Measurements from ENCODE around the gene IL6. TPM values are rescaled to one million over a fixed set of nuclear protein-coding genes. Genes with fewer than 3 reads are reported as not detected.
A peak's percentile ranks its signal among the peaks of the same experiment; 100 is the strongest.

Gene IL6
- total and polyA plus RNA-seq, 10 of the 15 experiments (the other 5 are each of a cell fraction or from before 2014, with no cell fraction given): not detected

GRCh38 chr7:22733761-22734160 lies 6.8 kb downstream of the IL6 start:
- no peak for DNase-seq (ENCODE audit: low read depth, low spot score)
- no peak for FAIRE-seq
- no peaks in the 10 kb centered on the region for H3K36me3 ChIP-seq (ENCODE audit: control insufficient read depth in 2 of 2, insufficient read depth in 2 of 2, low read length in 1 of 2)
- ChIA-PET RAD21 (ENCODE audit: unreplicated experiment) (no interaction called here), POLR2A (no interaction called here), CTCF (interaction anchor here (0.8 to 4.1 kb wide), 5 partner anchors 9 to 321 kb away, joined by 3 to 29 read pairs (median 3); no protein-coding TSS in a partner anchor), SMC1A (ENCODE audit: uncharacterized antibody, unreplicated experiment) (interaction anchor here (0.7 to 1.5 kb wide), 5 partner anchors 9 to 322 kb away, joined by 3 to 5 read pairs (median 3); no protein-coding TSS in a partner anchor)
- 2% methylated on average over 6 of the region's 6 CpGs for WGBS (ENCODE audit: insufficient coverage, insufficient replicate concordance, low lambda C conversion rate, missing lambda C conversion rate)
- no peak overlapping the region for H3K9ac ChIP-seq (ENCODE audit: control insufficient read depth, insufficient read depth, low read length)
- H3K9me3 ChIP-seq (replicated peaks; ENCODE audit: control insufficient read depth, insufficient read depth, low read length): no peaks in the 10 kb centered on the region; the same call in 2 of the 3 replicates
- in situ Hi-C loops (cut with MboI): loop anchor here (25.0 kb wide), 1 partner anchor 621 kb away; no protein-coding TSS in a partner anchor
- peaks cover 0 to 3% of the 10 kb centered on the region in 2 experiments; a peak in 1 of 4 replicates for H3K27me3 ChIP-seq (replicated peaks in 1 of 2; ENCODE audit: control insufficient read depth in 2 of 2, insufficient read depth in 2 of 2, low read length in 1 of 2)
- TF ChIP-seq RUNX3 (IDR thresholded peaks at IDR 0.05; ENCODE audit: low read length) (peak; percentile 66), STAT1 (conservative IDR thresholded peaks at IDR 0.05) (no peak)
- no TSS peak for BruUV-seq (replicated peaks)
- H3K79me2 ChIP-seq (ENCODE audit: control insufficient read depth, insufficient read depth, low read length): no peaks in the 10 kb centered on the region
- H3K4me1 ChIP-seq (ENCODE audit: control insufficient read depth, insufficient read depth, low read length): no peaks in the 10 kb centered on the region; the same call in 1 of the 2 replicates
- H3K27ac ChIP-seq (ENCODE audit: control insufficient read depth, insufficient read depth): no peak overlapping the region
- no peak overlapping the region for H2AFZ ChIP-seq (ENCODE audit: control insufficient read depth, low read depth, low read length)
- peak; percentile 51 for ATAC-seq
- H4K20me1 ChIP-seq (ENCODE audit: control insufficient read depth, insufficient read depth): no peaks in the 10 kb centered on the region
- H3K4me3 ChIP-seq: no peak overlapping the region
- peak overlapping the region; percentile 21 for H3K4me2 ChIP-seq (ENCODE audit: control insufficient read depth, insufficient read depth)
- intact Hi-C loops (cut with micrococcal nuclease; ENCODE audit: unreplicated experiment): no loop called here

GRCh38 chr7:22743014-22743413 lies 16.0 kb downstream of the IL6 start:
- TF ChIP-seq CHD2 (IDR thresholded peaks at IDR 0.05; ENCODE audit: borderline replicate concordance, low read depth, low read length): no peak
- no peak for TF ChIP-seq CEBPB (IDR thresholded peaks at IDR 0.05; ENCODE audit: borderline replicate concordance in 1 of 2, low read depth in 2 of 2, low read length in 2 of 2)
- TF ChIP-seq YY1 (IDR thresholded peaks at IDR 0.05; ENCODE audit: low read depth, low read length): no peak
- TF ChIP-seq MEF2B (IDR thresholded peaks at IDR 0.05; ENCODE audit: partially characterized antibody, poor library complexity, severe bottlenecking): no peak
- TF ChIP-seq FOS (IDR thresholded peaks at IDR 0.05; ENCODE audit: borderline replicate concordance, extremely low read depth, insufficient read length): no peak
- TF ChIP-seq ESRRA (IDR thresholded peaks at IDR 0.05; ENCODE audit: low read length): no peak
- TF ChIP-seq SMARCA5 (IDR thresholded peaks at IDR 0.05): no peak
- TF ChIP-seq ASH2L (IDR thresholded peaks at IDR 0.05; ENCODE audit: borderline replicate concordance, low read depth): no peak
- TF ChIP-seq STAT1 (conservative IDR thresholded peaks at IDR 0.05): no peak
- no peak for TF ChIP-seq ZNF207 (IDR thresholded peaks at IDR 0.05; ENCODE audit: borderline replicate concordance)
- no peak for TF ChIP-seq RB1 (IDR thresholded peaks at IDR 0.05; ENCODE audit: borderline replicate concordance)
- no peak for TF ChIP-seq MTA3 (IDR thresholded peaks at IDR 0.05; ENCODE audit: borderline replicate concordance, low read length)
- no peak for TF ChIP-seq NBN (IDR thresholded peaks at IDR 0.05)
- TF ChIP-seq RFX5 (IDR thresholded peaks at IDR 0.05; ENCODE audit: low read depth, low read length): no peak
- no peak for TF ChIP-seq SIX5 (IDR thresholded peaks at IDR 0.05; ENCODE audit: low read depth, low read length, severe bottlenecking)
- TF ChIP-seq NRF1 (conservative IDR thresholded peaks at IDR 0.05; ENCODE audit: low read depth, low read length): no peak
- Histone ChIP-seq H3K27me3 (replicated peaks in 1 of 2; ENCODE audit: control insufficient read depth in 2 of 2, insufficient read depth in 2 of 2, low read length in 1 of 2) (peaks cover 0 to 5% of the 10 kb centered on the region in 2 experiments; a peak in 1 of 4 replicates), H3K79me2 (ENCODE audit: control insufficient read depth, insufficient read depth, low read length) (no peaks in the 10 kb centered on the region), H3K36me3 (ENCODE audit: control insufficient read depth in 2 of 2, insufficient read depth in 2 of 2, low read length in 1 of 2) (no peaks in the 10 kb centered on the region), H3K4me1 (ENCODE audit: control insufficient read depth, insufficient read depth, low read length) (no peaks in the 10 kb centered on the region), H3K9me3 (replicated peaks; ENCODE audit: control insufficient read depth, insufficient read depth, low read length) (no peaks in the 10 kb centered on the region), H3K9ac (ENCODE audit: control insufficient read depth, insufficient read depth, low read length) (no peak overlapping the region), H2AFZ (ENCODE audit: control insufficient read depth, low read depth, low read length) (no peak overlapping the region), H3K27ac (ENCODE audit: control insufficient read depth, insufficient read depth) (no peak overlapping the region), H3K4me3 (no peak overlapping the region), H3K4me2 (ENCODE audit: control insufficient read depth, insufficient read depth) (no peak overlapping the region), H4K20me1 (ENCODE audit: control insufficient read depth, insufficient read depth) (no peaks in the 10 kb centered on the region)
- WGBS (ENCODE audit: insufficient coverage, insufficient replicate concordance, low lambda C conversion rate, missing lambda C conversion rate): 72% methylated on average over 4 of the region's 4 CpGs
- intact Hi-C loops (cut with micrococcal nuclease; ENCODE audit: unreplicated experiment): no loop called here
- RAD21 ChIA-PET (ENCODE audit: unreplicated experiment): no interaction called here
- POLR2A ChIA-PET: interaction anchor here (0.6 kb wide), 1 partner anchor 316 kb away, joined by 6 read pairs; no protein-coding TSS in a partner anchor
- CTCF ChIA-PET: no interaction called here
- SMC1A ChIA-PET (ENCODE audit: uncharacterized antibody, unreplicated experiment): no interaction called here
- DNase-seq (ENCODE audit: low read depth, low spot score) (no peak), FAIRE-seq (no peak), ATAC-seq (no peak)
- BruUV-seq (replicated peaks): no TSS peak
- in situ Hi-C loops (cut with MboI): loop anchor here (25.0 kb wide), 1 partner anchor 631 kb away; no protein-coding TSS in a partner anchor
